CD8-positive, alpha-beta memory T cell (primary cell): ENCODE results near the gene KCNA5. TPM values are rescaled to one million over a fixed set of nuclear protein-coding genes. Genes with fewer than 3 reads are reported as not detected.

Experiments used
- CTCF ChIA-PET: fragments of 350-600 bp; sonication (Branson Sonifier 250); formaldehyde crosslinking; loops from one replicate; lab custom pipeline; 2021; ENCODE audit warnings: antibody characterized with exemption; lab: Charles Lee
- POLR2A ChIA-PET: fragments of 350-600 bp; sonication (Branson Sonifier 250); formaldehyde crosslinking; loops from one replicate; lab custom pipeline; 2021; ENCODE audit warnings: antibody characterized with exemption; lab: Charles Lee
- DNase-seq, 5 donors: peaks; one replicate each; pipeline versions ENCODE4 v3.0.0 to v3.0.0-alpha.2; 2020 to 2022; ENCODE audit warnings: mixed read lengths in 1 of 5
- H3K27ac ChIP-seq: one replicate; pipeline ENCODE4 v1.7.0; 2013; ENCODE audit warnings: low read depth, mild to moderate bottlenecking, low read length, moderate library complexity
- H3K27me3 ChIP-seq: 2 replicates; pipeline ENCODE4 v1.7.0; 2013; ENCODE audit warnings: low read length, mild to moderate bottlenecking; ENCODE audit not compliant: insufficient read depth, poor library complexity, severe bottlenecking
- H3K36me3 ChIP-seq: 2 replicates; pipeline ENCODE4 v1.7.0; 2013; ENCODE audit warnings: mild to moderate bottlenecking, low read length, moderate library complexity; ENCODE audit not compliant: insufficient read depth
- H3K4me1 ChIP-seq: 2 replicates; pipeline ENCODE4 v1.7.0; 2013; ENCODE audit warnings: mild to moderate bottlenecking, low read length, moderate library complexity; ENCODE audit not compliant: insufficient read depth
- H3K4me3 ChIP-seq: 2 replicates; pipeline ENCODE4 v1.7.0; 2013; ENCODE audit warnings: mild to moderate bottlenecking, low read length
- H3K9me3 ChIP-seq: 2 replicates; pipeline ENCODE4 v1.7.0; 2013; ENCODE audit warnings: mild to moderate bottlenecking, low read length
- H3K27ac Mint-ChIP-seq, 8 donors: one replicate each; pipeline ENCODE4 v1.8.0; 2020 to 2021; ENCODE audit warnings: mixed read lengths in 8 of 8, mild to moderate bottlenecking in 6 of 8, inconsistent platforms in 3 of 8, moderate library complexity in 3 of 8
- H3K27me3 Mint-ChIP-seq, 2 donors: one replicate each; pipeline ENCODE4 v1.8.0; 2020 to 2021; ENCODE audit warnings: mixed read lengths in 2 of 2, mild to moderate bottlenecking in 1 of 2, moderate library complexity in 1 of 2
- H3K36me3 Mint-ChIP-seq, 3 donors: one replicate each; pipeline ENCODE4 v1.8.0; 2020 to 2021; ENCODE audit warnings: mixed read lengths in 3 of 3, inconsistent platforms in 1 of 3, mild to moderate bottlenecking in 1 of 3
- H3K4me1 Mint-ChIP-seq, 3 donors: one replicate each; pipeline ENCODE4 v1.8.0; 2020 to 2021; ENCODE audit warnings: mixed read lengths in 3 of 3, inconsistent platforms in 1 of 3, mild to moderate bottlenecking in 1 of 3
- H3K4me3 Mint-ChIP-seq, 7 donors: one replicate each; pipeline ENCODE4 v1.8.0; 2020 to 2021; ENCODE audit warnings: mixed read lengths in 7 of 7, mild to moderate bottlenecking in 6 of 7, moderate library complexity in 4 of 7, inconsistent platforms in 2 of 7
- H3K9me3 Mint-ChIP-seq, 5 donors: one replicate each; pipeline ENCODE4 v1.8.0; 2020 to 2022; ENCODE audit warnings: mixed read lengths in 5 of 5, mild to moderate bottlenecking in 3 of 5, moderate library complexity in 2 of 5, inconsistent platforms in 1 of 5
- polyA plus RNA-seq: library from polyadenylated mRNA; unstranded; fragments of 300-500 nt; fragmentation: Illumina TruSeq; gene quantifications from one replicate; pipeline ENCODE4 v1.2.3, GENCODE V29; 2021
- total RNA-seq, 2 experiments: library from RNA; stranded (reverse); gene quantifications; one replicate each; pipeline ENCODE4 v1.2.3, GENCODE V29; 2021

Gene KCNA5
- total and polyA plus RNA-seq, 3 experiments from 2014 or later, result not detected

- no peak overlapping the region for H3K27ac ChIP-seq
- H3K9me3 ChIP-seq, result no peaks in the 10 kb centered on the region
- Mint-ChIP-seq H3K27ac (no peak overlapping the region), H3K36me3 (no peaks in the 10 kb centered on the region), H3K4me1 (no peaks in the 10 kb centered on the region), H3K27me3 (peaks cover 20 to 52% of the 10 kb centered on the region in 2 donors), H3K4me3 (no peak overlapping the region), H3K9me3 (no peaks in the 10 kb centered on the region)
- H3K4me3 ChIP-seq, result no peak overlapping the region
- ChIA-PET POLR2A (no interaction called here), CTCF (no interaction called here)
- peaks cover 2% of the 10 kb centered on the region for H3K27me3 ChIP-seq
- no peak for DNase-seq
- no peaks in the 10 kb centered on the region for H3K36me3 ChIP-seq
- no peaks in the 10 kb centered on the region for H3K4me1 ChIP-seq
Measured at GRCh38 chr12:5040368-5040767, 3.3 kb upstream of the KCNA5 start.

GRCh38 chr12:5044420-5045295, 979 bp downstream of the KCNA5 start:
- no peak overlapping the region for H3K4me3 ChIP-seq
- Mint-ChIP-seq H3K27ac (no peak overlapping the region), H3K4me3 (no peak overlapping the region), H3K36me3 (no peaks in the 10 kb centered on the region), H3K9me3 (no peaks in the 10 kb centered on the region), H3K27me3 (peaks cover 18 to 40% of the 10 kb centered on the region in 2 donors), H3K4me1 (no peaks in the 10 kb centered on the region)
- DNase-seq, result no peak
- no peaks in the 10 kb centered on the region for H3K9me3 ChIP-seq
- ChIA-PET CTCF (interaction anchor here (1.2 kb wide), 1 partner anchor 11 kb away, joined by 3 read pairs; no protein-coding TSS in a partner anchor), POLR2A (no interaction called here)
- no peaks in the 10 kb centered on the region for H3K36me3 ChIP-seq
- H3K27me3 ChIP-seq, result no peaks in the 10 kb centered on the region
- H3K27ac ChIP-seq, result no peak overlapping the region
- H3K4me1 ChIP-seq, result no peaks in the 10 kb centered on the region

GRCh38 chr12:5047094-5047493, 3.4 kb downstream of the KCNA5 start:
- Histone ChIP-seq H3K9me3 (no peaks in the 10 kb centered on the region), H3K27me3 (no peaks in the 10 kb centered on the region), H3K4me3 (no peak overlapping the region), H3K36me3 (no peaks in the 10 kb centered on the region), H3K27ac (no peak overlapping the region), H3K4me1 (no peaks in the 10 kb centered on the region)
- POLR2A ChIA-PET, result no interaction called here
- Mint-ChIP-seq H3K9me3 (no peaks in the 10 kb centered on the region), H3K27me3 (peaks cover 13 to 32% of the 10 kb centered on the region in 2 donors), H3K36me3 (no peaks in the 10 kb centered on the region), H3K27ac (no peak overlapping the region), H3K4me3 (no peak overlapping the region), H3K4me1 (no peaks in the 10 kb centered on the region)
- DNase-seq, result no peak
- CTCF ChIA-PET, result interaction anchor here (0.8 to 1.5 kb wide), 2 partner anchors 10 to 25 kb away, joined by 3 read pairs; no protein-coding TSS in a partner anchor

- no peaks in the 10 kb centered on the region for H3K9me3 ChIP-seq
- DNase-seq, result no peak
- no peaks in the 10 kb centered on the region for H3K4me1 ChIP-seq
- no peaks in the 10 kb centered on the region for H3K27me3 ChIP-seq
- peaks cover 12 to 26% of the 10 kb centered on the region in 2 donors for H3K27me3 Mint-ChIP-seq
- ChIA-PET POLR2A (no interaction called here), CTCF (interaction anchor here (0.8 kb wide), 1 partner anchor 11 kb away, joined by 3 read pairs; no protein-coding TSS in a partner anchor)
- no peak overlapping the region for H3K27ac ChIP-seq
- H3K36me3 ChIP-seq, result no peaks in the 10 kb centered on the region
- no peaks in the 10 kb centered on the region for H3K4me1 Mint-ChIP-seq
- H3K4me3 ChIP-seq, result no peak overlapping the region
- no peak overlapping the region for H3K27ac Mint-ChIP-seq
- no peaks in the 10 kb centered on the region for H3K9me3 Mint-ChIP-seq
- H3K36me3 Mint-ChIP-seq, result no peaks in the 10 kb centered on the region
- no peak overlapping the region for H3K4me3 Mint-ChIP-seq
Measured at GRCh38 chr12:5047729-5048128, 4.0 kb downstream of the KCNA5 start.

GRCh38 chr12:5050542-5050941, 6.9 kb downstream of the KCNA5 start:
- no peaks in the 10 kb centered on the region for H3K9me3 ChIP-seq
- H3K27me3 ChIP-seq, result no peaks in the 10 kb centered on the region
- no peaks in the 10 kb centered on the region for H3K36me3 ChIP-seq
- H3K27ac ChIP-seq, result no peak overlapping the region
- no peaks in the 10 kb centered on the region for H3K4me1 ChIP-seq
- H3K27me3 Mint-ChIP-seq, result peaks cover 8 to 22% of the 10 kb centered on the region in 2 donors
- POLR2A ChIA-PET, result no interaction called here
- H3K36me3 Mint-ChIP-seq, result no peaks in the 10 kb centered on the region
- no peak for DNase-seq
- H3K4me1 Mint-ChIP-seq, result no peaks in the 10 kb centered on the region
- CTCF ChIA-PET, result no interaction called here
- H3K4me3 Mint-ChIP-seq, result no peak overlapping the region
- no peak overlapping the region for H3K27ac Mint-ChIP-seq
- H3K4me3 ChIP-seq, result no peak overlapping the region
- H3K9me3 Mint-ChIP-seq, result no peaks in the 10 kb centered on the region

GRCh38 chr12:5051334-5051733, 7.7 kb downstream of the KCNA5 start:
- POLR2A ChIA-PET, result no interaction called here
- Mint-ChIP-seq H3K4me1 (no peaks in the 10 kb centered on the region), H3K27ac (no peak overlapping the region), H3K9me3 (no peaks in the 10 kb centered on the region), H3K36me3 (no peaks in the 10 kb centered on the region), H3K27me3 (peaks cover 10 to 19% of the 10 kb centered on the region in 2 donors), H3K4me3 (no peak overlapping the region)
- CTCF ChIA-PET, result no interaction called here
- H3K27me3 ChIP-seq, result no peaks in the 10 kb centered on the region
- no peaks in the 10 kb centered on the region for H3K4me1 ChIP-seq
- DNase-seq, result no peak
- H3K4me3 ChIP-seq, result no peak overlapping the region
- no peaks in the 10 kb centered on the region for H3K9me3 ChIP-seq
- H3K36me3 ChIP-seq, result no peaks in the 10 kb centered on the region
- no peak overlapping the region for H3K27ac ChIP-seq

GRCh38 chr12:5051913-5052312, 8.2 kb downstream of the KCNA5 start:
- H3K27me3 ChIP-seq, result no peaks in the 10 kb centered on the region
- ChIA-PET POLR2A (no interaction called here), CTCF (no interaction called here)
- no peaks in the 10 kb centered on the region for H3K36me3 ChIP-seq
- Mint-ChIP-seq H3K36me3 (no peaks in the 10 kb centered on the region), H3K4me1 (no peaks in the 10 kb centered on the region), H3K9me3 (no peaks in the 10 kb centered on the region), H3K27ac (no peak overlapping the region), H3K27me3 (peaks cover 11 to 20% of the 10 kb centered on the region in 2 donors), H3K4me3 (no peak overlapping the region)
- H3K4me1 ChIP-seq, result no peaks in the 10 kb centered on the region
- H3K4me3 ChIP-seq, result no peak overlapping the region
- no peak overlapping the region for H3K27ac ChIP-seq
- no peak for DNase-seq
- no peaks in the 10 kb centered on the region for H3K9me3 ChIP-seq

GRCh38 chr12:5052348-5052747, 8.7 kb downstream of the KCNA5 start:
- no peaks in the 10 kb centered on the region for H3K36me3 ChIP-seq
- ChIA-PET CTCF (no interaction called here), POLR2A (no interaction called here)
- no peaks in the 10 kb centered on the region for H3K4me1 ChIP-seq
- no peaks in the 10 kb centered on the region for H3K36me3 Mint-ChIP-seq
- H3K9me3 Mint-ChIP-seq, result no peaks in the 10 kb centered on the region
- peaks cover 11 to 20% of the 10 kb centered on the region in 2 donors for H3K27me3 Mint-ChIP-seq
- H3K27ac ChIP-seq, result no peak overlapping the region
- H3K4me1 Mint-ChIP-seq, result no peaks in the 10 kb centered on the region
- H3K9me3 ChIP-seq, result no peaks in the 10 kb centered on the region
- no peak overlapping the region for H3K4me3 ChIP-seq
- DNase-seq, result no peak
- no peaks in the 10 kb centered on the region for H3K27me3 ChIP-seq
- no peak overlapping the region for H3K4me3 Mint-ChIP-seq
- H3K27ac Mint-ChIP-seq, result no peak overlapping the region
